ENCODE data around the gene HOXC9.

DNA sequence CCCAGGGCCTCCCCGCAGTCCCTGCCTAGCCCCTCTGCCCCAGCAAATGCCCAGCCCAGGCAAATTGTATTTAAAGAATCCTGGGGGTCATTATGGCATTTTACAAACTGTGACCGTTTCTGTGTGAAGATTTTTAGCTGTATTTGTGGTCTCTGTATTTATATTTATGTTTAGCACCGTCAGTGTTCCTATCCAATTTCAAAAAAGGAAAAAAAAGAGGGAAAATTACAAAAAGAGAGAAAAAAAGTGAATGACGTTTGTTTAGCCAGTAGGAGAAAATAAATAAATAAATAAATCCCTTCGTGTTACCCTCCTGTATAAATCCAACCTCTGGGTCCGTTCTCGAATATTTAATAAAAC, 30.5 kb downstream of the HOXC9 start:
- TF ChIP-seq, protein P1, sequence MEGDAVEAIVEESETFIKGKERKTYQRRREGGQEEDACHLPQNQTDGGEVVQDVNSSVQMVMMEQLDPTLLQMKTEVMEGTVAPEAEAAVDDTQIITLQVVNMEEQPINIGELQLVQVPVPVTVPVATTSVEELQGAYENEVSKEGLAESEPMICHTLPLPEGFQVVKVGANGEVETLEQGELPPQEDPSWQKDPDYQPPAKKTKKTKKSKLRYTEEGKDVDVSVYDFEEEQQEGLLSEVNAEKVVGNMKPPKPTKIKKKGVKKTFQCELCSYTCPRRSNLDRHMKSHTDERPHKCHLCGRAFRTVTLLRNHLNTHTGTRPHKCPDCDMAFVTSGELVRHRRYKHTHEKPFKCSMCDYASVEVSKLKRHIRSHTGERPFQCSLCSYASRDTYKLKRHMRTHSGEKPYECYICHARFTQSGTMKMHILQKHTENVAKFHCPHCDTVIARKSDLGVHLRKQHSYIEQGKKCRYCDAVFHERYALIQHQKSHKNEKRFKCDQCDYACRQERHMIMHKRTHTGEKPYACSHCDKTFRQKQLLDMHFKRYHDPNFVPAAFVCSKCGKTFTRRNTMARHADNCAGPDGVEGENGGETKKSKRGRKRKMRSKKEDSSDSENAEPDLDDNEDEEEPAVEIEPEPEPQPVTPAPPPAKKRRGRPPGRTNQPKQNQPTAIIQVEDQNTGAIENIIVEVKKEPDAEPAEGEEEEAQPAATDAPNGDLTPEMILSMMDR (IDR thresholded peaks at IDR 0.05), result no peak
- no peak for TF ChIP-seq POLR2AphosphoS5 (IDR thresholded peaks at IDR 0.05)

All from upper lobe of left lung (tissue), 4 donors.